Mucosa of stomach (tissue), 1 donor: ENCODE measurements around the gene ZNF549.
A peak's percentile ranks its signal among the peaks of the same experiment; 100 is the strongest.
"Not testable (repeated sequence)": the region's sequence is repeated elsewhere in the genome, so short reads cannot be mapped to it uniquely, and the experiment has no call there.

Experiments
- H3K27me3 ChIP-seq: one replicate; pipeline ENCODE4 v1.7.0; 2013; ENCODE audit warnings: mild to moderate bottlenecking, low read length; ENCODE audit not compliant: control insufficient read depth, insufficient read depth
- H3K36me3 ChIP-seq: one replicate; pipeline ENCODE4 v1.7.0; 2013; ENCODE audit warnings: low read length; ENCODE audit not compliant: control insufficient read depth, insufficient read depth
- H3K4me1 ChIP-seq: one replicate; pipeline ENCODE4 v1.7.0; 2013; ENCODE audit warnings: mild to moderate bottlenecking, low read length; ENCODE audit not compliant: control insufficient read depth, insufficient read depth
- H3K4me3 ChIP-seq: one replicate; pipeline ENCODE4 v1.7.0; 2013; ENCODE audit warnings: low read length
- H3K9ac ChIP-seq: one replicate; pipeline ENCODE4 v1.7.0; 2013; ENCODE audit warnings: mild to moderate bottlenecking, low read length, moderate library complexity
- H3K9me3 ChIP-seq: one replicate; pipeline ENCODE4 v1.7.0; 2013; ENCODE audit warnings: mild to moderate bottlenecking, low read length, moderate library complexity; ENCODE audit not compliant: control insufficient read depth
- donor health status: Pancreatic carcinoma.

ZNF549 gene

DNA sequence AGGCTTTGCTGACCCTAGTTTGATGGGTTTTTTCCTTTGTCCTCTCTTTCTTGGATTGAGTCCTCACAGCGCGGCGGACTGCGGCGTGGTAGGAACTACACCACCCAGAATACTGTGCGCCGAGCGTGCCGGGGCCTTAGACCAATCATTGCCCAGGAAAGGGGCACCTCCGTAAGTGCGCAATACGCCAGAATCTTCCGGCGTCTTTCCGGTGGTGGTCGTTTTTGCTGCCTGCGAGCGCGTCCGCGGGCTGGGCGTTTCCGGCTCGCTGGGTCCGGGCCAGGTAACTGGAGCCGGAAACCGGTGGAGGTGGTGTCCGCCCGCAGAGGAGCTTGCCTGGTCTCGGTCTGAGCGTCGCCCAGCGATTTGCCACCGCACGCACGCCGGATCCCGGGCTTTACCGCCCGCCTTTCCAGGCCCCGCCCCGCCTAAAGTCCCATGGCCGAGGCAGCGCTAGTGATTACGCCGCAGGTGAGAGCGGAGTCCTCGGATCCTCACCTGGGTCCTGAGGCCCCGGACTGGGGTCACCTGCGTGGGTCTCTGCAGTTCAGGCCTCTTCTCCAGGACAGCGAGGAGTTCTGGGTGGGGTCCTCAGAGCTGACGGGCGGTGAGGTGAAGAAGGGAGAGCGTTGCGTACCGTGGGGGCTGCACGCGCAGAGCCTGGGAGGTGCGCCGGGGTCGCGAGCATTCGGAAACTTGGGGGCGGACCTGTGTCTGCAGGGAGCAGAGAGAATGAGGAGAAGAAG is at the start of gene ZNF549:
Gene ZNF549 (plus strand): TSS at position 221 of the 746 bp plus-strand sequence. CDS start 218 bp downstream, at position 439.
- Histone ChIP-seq H3K4me1 (peaks cover 11% of the 10 kb centered on the region), H3K4me3 (peak within 1 kb of the TSS; percentile 90), H3K36me3 (peaks cover 4% of the 10 kb centered on the region), H3K9me3 (no peaks in the 10 kb centered on the region), H3K9ac (peak within 1 kb of the TSS; percentile 82), H3K27me3 (no peaks in the 10 kb centered on the region)

- not testable (repeated sequence) for H3K4me1 ChIP-seq
These were observed 39.5 kb upstream of the ZNF549 start, which contains the start of gene ZNF419 for GRCh38 chr19:57487477-57488298. ZNF419 (plus strand) TSS chr19:57487750; CDS start chr19:57487951, 201 bp downstream.

DNA sequence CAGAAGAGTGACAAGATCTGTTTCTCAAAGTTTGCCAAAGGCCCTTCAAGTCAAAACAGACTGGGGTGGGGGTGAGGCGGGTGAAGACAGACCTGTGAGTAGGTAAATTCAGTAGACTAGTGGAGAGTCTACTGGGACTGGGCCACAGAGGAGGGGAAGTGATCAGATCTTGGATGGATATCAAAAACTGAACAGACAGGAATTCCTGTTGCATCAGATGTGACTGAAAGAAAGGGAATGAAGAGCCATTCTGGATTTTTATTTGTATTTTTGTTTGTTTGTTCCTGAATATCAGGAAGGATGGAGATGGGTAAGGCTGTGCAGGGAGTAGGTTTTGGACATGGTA is 38.9 kb upstream of the ZNF549 start:
- not testable (repeated sequence) for H3K9me3 ChIP-seq, H3K4me1 ChIP-seq, H3K27me3 ChIP-seq, H3K4me3 ChIP-seq, H3K9ac ChIP-seq, H3K36me3 ChIP-seq

More at GRCh38 chr19:57487477-57488298, 39.5 kb upstream of the ZNF549 start, which contains the start of gene ZNF419:
- peak within 1 kb of the TSS; percentile 84 for H3K9ac ChIP-seq
- H3K4me3 ChIP-seq: peak within 1 kb of the TSS; percentile 54
- not testable (repeated sequence) for H3K27me3 ChIP-seq, H3K36me3 ChIP-seq, H3K9me3 ChIP-seq

DNA sequence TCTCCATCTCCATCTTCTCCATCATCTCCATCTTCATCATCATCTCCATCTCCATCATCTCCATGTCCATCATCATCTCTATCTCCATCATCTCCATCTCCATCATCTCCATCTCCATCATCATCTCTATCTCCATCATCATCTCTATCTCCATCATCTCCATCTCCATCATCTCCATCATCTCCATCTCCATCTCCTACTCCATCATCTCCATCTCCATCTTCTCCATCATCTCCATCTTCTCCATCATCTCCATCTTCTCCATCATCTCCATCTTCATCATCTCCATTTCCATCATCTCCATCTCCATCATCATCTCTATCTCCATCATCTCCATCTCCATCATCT is 27.9 kb upstream of the ZNF549 start:
- H3K9me3 ChIP-seq, H3K9ac ChIP-seq, H3K27me3 ChIP-seq, H3K4me3 ChIP-seq, H3K4me1 ChIP-seq, H3K36me3 ChIP-seq: not testable (repeated sequence)

- peak within 1 kb of the TSS; percentile 73 for H3K9ac ChIP-seq
- H3K4me1 ChIP-seq, H3K36me3 ChIP-seq, H3K27me3 ChIP-seq, H3K4me3 ChIP-seq, H3K9me3 ChIP-seq: not testable (repeated sequence)
These were observed 27.3 kb upstream of the ZNF549 start, which contains the start of gene ZNF773 for GRCh38 chr19:57499680-57500395. ZNF773 (plus strand) TSS chr19:57499938; CDS start chr19:57500081, 143 bp downstream.

DNA sequence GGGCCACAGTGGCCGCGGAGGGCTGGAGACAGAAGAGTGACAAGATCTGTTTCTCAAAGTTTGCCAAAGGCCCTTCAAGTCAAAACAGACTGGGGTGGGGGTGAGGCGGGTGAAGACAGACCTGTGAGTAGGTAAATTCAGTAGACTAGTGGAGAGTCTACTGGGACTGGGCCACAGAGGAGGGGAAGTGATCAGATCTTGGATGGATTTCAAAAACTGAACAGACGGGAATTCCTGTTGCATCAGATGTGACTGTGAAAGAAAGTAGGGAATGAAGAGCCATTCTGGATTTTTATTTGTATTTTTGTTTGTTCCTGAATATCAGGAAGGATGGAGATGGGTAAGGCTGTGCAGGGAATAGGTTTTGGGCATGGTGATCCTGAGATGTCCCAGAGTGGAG is 26.8 kb upstream of the ZNF549 start:
- H3K9me3 ChIP-seq, H3K4me1 ChIP-seq, H3K4me3 ChIP-seq, H3K27me3 ChIP-seq, H3K36me3 ChIP-seq, H3K9ac ChIP-seq: not testable (repeated sequence)

DNA sequence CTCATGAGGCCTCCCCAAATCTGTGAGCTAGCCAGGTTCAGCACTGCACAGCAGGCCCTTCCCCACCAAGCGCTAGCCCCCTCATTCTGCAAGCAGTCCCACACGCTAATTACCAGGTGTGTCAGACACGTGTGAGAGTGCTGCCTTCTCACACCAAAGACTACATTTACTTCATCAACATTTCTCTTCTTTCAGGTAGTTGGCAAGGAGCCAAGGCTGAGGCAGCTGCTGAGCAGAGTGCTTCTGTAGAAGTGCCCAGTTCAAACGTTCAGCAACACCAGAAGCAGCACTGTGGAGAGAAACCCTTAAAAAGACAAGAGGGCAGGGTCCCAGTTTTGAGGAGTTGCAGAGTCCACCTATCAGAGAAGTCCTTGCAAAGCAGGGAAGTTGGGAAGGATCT is 21.0 kb upstream of the ZNF549 start:
- Histone ChIP-seq H3K9ac (no peak overlapping the region), H3K27me3 (no peaks in the 10 kb centered on the region), H3K9me3 (peaks cover 7% of the 10 kb centered on the region), H3K4me1 (no peaks in the 10 kb centered on the region), H3K4me3 (no peak overlapping the region), H3K36me3 (peaks cover 19% of the 10 kb centered on the region)

DNA sequence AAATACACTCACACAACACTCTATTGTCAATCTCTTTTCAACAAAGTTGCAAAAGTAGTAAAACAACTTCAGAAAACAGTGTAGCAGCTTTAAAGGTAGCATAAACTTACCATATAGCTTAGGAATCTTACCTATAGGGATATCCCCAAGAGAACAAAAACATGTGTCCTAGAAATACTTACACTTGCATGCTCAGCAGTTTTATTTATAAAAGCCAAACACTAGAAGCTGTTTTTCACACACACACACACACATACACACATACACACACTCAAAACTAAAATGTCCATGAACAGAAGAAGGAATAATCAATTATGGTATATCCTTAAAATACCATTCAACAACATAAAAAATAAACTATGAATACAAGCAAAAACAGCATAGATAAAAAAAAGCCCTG is 15.7 kb upstream of the ZNF549 start:
- Histone ChIP-seq H3K9ac (no peak overlapping the region), H3K4me1 (no peaks in the 10 kb centered on the region), H3K9me3 (peaks cover 18% of the 10 kb centered on the region), H3K36me3 (peaks cover 4% of the 10 kb centered on the region), H3K27me3 (no peaks in the 10 kb centered on the region), H3K4me3 (no peak overlapping the region)

DNA sequence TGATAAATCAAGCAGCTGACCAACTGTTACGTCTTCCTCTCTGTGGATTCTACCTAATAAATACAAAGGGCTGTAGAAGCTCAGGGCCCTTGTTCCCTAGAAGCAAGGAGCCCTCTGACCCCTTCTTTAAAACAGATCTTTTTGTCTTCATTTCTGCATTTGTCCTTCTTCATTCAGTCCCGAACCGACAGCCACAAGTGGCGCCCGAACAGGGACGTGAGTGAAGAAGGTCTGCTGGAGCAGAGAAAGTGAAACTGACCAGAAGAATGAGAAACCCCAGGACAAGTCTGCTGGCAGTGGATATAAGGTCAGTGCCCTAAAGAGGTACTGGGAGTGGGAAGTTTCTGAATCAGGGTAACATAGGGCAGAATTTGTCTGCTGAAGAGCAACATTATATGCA is 14.3 kb upstream of the ZNF549 start:
- no peaks in the 10 kb centered on the region for H3K36me3 ChIP-seq
- no peak overlapping the region for H3K4me3 ChIP-seq
- no peak overlapping the region for H3K9ac ChIP-seq
- H3K9me3 ChIP-seq: peaks cover 18% of the 10 kb centered on the region
- H3K4me1 ChIP-seq: no peaks in the 10 kb centered on the region
- no peaks in the 10 kb centered on the region for H3K27me3 ChIP-seq

- Histone ChIP-seq H3K4me3 (no peak overlapping the region), H3K36me3 (no peaks in the 10 kb centered on the region), H3K9ac (no peak overlapping the region), H3K4me1 (no peaks in the 10 kb centered on the region), H3K9me3 (peaks cover 18% of the 10 kb centered on the region), H3K27me3 (no peaks in the 10 kb centered on the region)
These were observed 11.9 kb upstream of the ZNF549 start for GRCh38 chr19:57515255-57515654.

DNA sequence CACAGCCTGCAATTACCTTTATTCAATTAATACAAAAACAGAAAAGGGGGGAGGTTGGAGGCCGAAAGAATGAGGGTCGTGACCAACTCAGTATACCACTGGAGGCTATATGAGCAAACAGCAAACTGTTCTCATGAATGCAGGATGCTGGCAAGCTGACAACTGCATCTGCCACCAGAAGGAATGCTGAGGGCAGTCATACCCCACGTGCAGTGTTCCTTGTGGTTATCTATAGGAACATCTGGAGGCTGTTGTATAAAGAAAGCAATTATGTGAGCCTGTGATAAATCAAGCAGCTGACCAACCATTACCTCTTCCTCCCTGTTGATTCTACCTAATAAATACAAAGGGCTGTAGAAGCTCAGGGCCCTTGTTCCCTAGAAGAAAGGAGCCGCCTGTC is 9.1 kb upstream of the ZNF549 start:
- not testable (repeated sequence) for H3K36me3 ChIP-seq, H3K9ac ChIP-seq, H3K27me3 ChIP-seq, H3K4me3 ChIP-seq, H3K4me1 ChIP-seq
- peaks cover 15% of the 10 kb centered on the region for H3K9me3 ChIP-seq
